GM18519 (cell line): ENCODE data around the gene DRICH1.
"Not testable (repeated sequence)": the region's sequence is repeated elsewhere in the genome, so short reads cannot be mapped to it uniquely, and the experiment has no call there.

Source experiments
- ATAC-seq: cut with Tn5 transposase; IDR thresholded peaks from one replicate; pipeline ENCODE4 v1.9.1; 2021; ENCODE audit warnings: mild to moderate bottlenecking, moderate library complexity; ENCODE audit not compliant: unreplicated experiment, low FRiP score

Gene DRICH1

DNA sequence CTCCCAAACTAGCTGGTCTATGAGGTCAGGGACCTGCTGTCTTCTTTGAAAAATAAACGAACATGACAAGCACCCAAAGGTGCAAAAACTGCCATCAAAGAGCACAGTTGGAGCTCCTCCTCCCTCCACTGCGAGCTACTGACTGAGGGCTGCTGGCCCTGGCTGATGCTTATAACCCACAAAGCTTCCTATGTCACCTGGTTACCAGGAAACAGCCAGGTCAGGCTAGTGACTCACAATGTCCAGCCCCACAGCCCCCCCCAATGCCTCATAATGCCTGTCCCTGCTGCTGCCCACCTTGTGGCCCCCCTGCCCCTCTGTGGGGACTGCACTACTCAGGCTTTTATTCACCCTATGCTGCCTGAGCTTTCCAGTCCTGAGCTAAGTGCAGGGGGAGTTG, at the start of gene DRICH1:
Gene DRICH1 (minus strand): TSS at position 144 of the 400 bp plus-strand sequence. CDS start 298 bp downstream, outside the sequence.
- no peak for ATAC-seq

- ATAC-seq: no peak
Measured at GRCh38 chr22:23681026-23681809, 49.1 kb upstream of the DRICH1 start.

GRCh38 chr22:23678133-23678532, 46.0 kb upstream of the DRICH1 start:
- no peak for ATAC-seq

GRCh38 chr22:23677701-23677995, 45.5 kb upstream of the DRICH1 start:
- no peak for ATAC-seq

GRCh38 chr22:23676841-23677700, 45.0 kb upstream of the DRICH1 start:
- not testable (repeated sequence) for ATAC-seq

GRCh38 chr22:23675502-23676415, 43.6 kb upstream of the DRICH1 start:
- no peak for ATAC-seq

DNA sequence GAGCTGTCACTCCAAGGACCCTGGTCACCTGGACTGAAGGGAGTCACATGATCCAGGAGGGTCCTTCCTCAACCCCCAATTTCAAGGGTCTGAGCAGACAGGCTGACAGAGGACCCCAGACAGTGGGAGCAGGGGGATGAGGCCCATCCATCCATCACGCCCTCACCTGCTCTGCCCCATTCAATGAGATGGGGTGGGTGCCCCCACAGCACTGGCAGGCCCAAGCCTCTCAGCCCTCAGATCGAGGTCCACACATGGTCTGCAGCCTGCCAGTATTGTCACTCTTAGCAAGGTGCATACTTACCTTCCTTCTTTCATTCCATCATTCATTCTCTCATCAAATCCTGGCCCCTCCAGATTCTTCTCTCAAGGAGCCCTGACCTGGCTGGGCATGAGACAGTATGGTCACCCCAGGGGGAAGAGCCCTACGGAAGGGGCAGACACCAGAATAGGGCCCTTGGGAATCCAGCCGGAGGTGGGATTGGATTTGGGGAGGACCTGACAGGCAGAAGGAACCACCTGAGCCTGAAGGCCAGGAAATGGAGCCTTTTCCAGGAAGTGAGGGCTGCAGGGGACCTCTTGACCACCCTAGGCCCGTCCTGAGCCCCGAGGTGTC, 42.9 kb upstream of the DRICH1 start:
- not testable (repeated sequence) for ATAC-seq

DNA sequence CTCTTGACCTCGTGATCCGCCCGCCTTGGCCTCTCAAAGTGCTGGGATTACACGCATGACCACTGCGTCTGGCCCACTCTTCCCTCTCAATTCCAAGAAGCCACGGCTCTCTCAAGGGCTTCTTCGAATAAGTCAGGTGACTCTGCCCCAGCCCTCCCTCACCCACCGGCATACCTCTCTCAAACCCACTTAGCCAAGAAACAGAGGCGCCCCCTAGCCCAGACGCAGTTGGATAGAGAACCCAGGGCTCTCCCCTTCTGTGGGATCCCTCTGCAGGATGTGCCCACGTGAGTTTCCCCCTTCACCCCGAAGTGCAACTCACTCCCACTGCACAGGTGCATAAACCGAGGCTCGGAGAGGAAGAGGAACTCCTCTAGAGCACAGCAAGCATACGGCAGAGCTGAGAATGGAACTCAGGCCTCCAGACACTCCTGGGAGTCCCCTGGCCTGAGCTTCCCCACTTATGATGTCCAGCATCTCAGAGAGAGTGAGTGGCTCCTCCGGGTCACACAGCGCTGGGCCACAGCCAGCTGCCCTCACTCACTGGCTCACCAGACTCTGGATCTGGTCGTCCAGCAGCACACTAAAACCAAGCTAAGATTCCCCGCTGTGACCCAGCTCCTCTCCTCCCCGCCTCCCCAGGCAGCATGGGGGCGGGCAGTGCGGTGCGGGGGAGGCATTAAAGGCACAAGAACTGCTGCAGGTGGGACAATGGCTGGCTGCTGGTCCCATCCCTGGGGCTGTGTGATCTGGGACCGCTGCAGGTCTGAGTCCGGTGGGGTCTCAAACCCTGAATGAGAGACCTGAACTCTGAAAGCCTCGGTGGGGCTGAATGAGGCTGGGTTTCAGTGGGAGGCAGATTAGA, 41.9 kb upstream of the DRICH1 start:
- no peak for ATAC-seq

DNA sequence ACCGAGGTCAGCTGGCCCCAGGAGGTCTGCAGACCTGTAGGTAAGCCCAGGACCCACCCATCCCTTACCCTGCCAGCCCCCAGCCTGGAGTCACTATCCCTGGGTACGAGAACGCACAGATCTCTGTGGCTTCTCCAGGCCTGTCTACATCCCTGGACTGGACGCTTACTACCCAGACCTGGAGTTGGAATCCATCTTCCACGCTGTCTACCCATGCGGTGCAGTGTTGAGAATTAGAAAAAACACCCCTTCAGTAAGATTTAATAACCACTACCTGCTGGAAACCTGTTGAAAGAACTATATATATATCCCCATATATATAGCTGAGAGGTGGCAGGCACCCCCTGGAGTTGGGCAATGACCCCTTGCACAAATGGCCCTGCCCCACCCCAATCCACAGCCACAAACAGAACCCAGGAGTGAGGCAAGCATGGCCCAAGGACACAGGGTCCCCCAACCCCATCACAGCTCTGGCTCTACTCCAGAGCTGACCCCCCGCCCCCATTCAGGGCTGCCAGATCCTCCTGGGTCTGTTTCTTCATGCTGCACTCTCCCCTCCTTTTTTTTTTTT, 41.0 kb upstream of the DRICH1 start:
- ATAC-seq: no peak

DNA sequence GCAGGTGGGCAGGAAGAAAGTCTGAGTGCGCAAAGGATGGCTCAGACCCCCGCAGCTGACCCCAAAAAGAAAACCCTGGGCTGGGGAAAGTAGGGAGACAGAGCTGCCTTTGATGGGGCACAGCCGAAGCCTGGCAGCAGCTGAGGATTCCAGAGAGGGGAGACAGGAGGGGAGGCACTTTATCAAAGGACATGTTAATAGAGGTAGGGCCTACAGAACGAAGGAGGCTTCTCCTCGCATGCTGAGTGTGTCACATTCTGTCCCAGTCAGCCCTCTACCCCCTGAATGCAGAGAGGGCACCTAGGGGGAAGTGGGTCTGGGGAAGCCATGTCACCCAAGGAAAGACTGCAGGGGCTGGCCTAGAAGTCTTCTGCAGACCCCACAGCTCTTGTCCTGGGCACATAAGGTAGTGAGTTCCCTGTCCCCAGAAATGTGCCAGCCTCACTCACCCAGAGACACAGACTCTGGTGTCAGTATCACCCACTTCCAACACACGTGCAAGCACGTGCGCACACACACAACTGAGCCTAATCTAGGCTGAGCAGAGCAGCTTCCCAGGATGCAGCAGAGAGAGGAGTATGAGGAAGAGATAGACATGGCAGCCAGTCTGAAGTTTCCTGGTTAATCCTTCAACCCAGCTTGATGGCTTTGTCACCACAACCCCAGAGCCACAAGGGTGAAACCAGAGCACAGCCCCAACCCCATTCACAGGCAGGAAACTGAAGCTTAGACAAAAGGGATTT, 40.4 kb upstream of the DRICH1 start:
- not testable (repeated sequence) for ATAC-seq

DNA sequence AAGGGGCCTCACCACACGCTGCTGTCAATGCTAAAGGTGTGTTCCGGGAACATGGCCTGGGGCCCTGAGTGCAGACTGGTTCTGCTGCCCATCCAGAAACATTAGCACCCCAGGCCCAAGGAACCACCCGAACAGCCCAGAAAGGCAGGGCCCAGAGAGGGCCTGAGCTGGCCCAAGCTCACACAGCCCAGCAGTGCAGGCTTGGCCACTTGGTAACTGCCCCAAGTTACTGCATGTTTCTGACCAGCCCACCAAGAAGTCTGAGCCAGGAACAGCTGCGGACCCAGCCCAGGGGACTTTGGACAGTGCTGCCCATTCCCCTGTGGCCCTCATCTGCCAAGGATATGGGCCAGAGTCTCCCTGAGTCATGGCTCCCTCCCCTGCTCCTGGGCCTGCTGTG, 39.3 kb upstream of the DRICH1 start:
- ATAC-seq: not testable (repeated sequence)

GRCh38 chr22:23670378-23671295, 38.5 kb upstream of the DRICH1 start:
- no peak for ATAC-seq

GRCh38 chr22:23660381-23660780, 28.3 kb upstream of the DRICH1 start:
- ATAC-seq: not testable (repeated sequence)

- ATAC-seq: no peak
Measured at GRCh38 chr22:23657727-23658126, 25.6 kb upstream of the DRICH1 start.

DNA sequence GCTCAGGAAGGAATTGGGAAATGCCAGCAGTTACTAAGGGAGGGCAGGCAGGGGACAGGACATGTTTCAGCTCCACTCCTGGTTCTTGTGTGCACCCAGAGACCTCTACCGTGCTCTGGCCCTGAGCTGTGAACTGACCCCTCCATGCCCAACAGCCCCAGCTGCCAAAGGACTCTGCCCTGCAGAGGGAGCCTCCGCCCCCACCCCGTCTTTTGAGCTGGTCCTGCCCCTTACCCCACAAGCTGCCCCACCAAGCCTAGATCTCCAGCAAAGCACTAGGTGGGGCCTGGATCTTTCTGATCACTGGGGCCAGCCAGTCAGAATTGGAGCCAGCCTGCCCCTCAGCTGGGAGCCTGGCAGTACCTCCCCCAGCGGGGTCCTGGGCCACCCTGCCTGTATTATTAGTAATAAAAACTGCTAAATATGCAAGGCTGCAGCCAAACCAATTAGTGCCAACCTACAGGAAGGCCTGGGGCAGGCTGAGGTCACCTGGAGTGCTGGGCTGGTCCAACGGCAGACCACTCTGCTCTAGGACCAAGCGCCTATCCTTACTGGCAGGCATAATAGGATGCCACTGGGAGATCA, 23.9 kb upstream of the DRICH1 start:
- ATAC-seq: no peak

GRCh38 chr22:23652711-23653110, 20.6 kb upstream of the DRICH1 start:
- ATAC-seq: no peak

GRCh38 chr22:23652286-23652685, 20.2 kb upstream of the DRICH1 start:
- no peak for ATAC-seq
